ENCODE measurements around the gene INSC.
A peak's percentile ranks its signal among the peaks of the same experiment; 100 is the strongest.

INSC gene

GRCh38 chr11:15189641-15190365, 75.1 kb downstream of the INSC start:
- no peak for DNase-seq

- no peak for DNase-seq
Observed at GRCh38 chr11:15190611-15191010, 75.9 kb downstream of the INSC start.

- no peak for DNase-seq
Observed at GRCh38 chr11:15192005-15192556, 77.4 kb downstream of the INSC start.

GRCh38 chr11:15194671-15195415, 80.1 kb downstream of the INSC start:
- DNase-seq, result no peak

GRCh38 chr11:15195454-15196200, 80.9 kb downstream of the INSC start:
- DNase-seq, result no peak

- DNase-seq, result no peak
Observed at GRCh38 chr11:15196704-15197103, 82.0 kb downstream of the INSC start.

GRCh38 chr11:15197696-15198095, 83.0 kb downstream of the INSC start:
- no peak for DNase-seq

- no peak for DNase-seq
Observed at GRCh38 chr11:15198284-15198683, 83.6 kb downstream of the INSC start.

- DNase-seq, result no peak
Observed at GRCh38 chr11:15199693-15200092, 85.0 kb downstream of the INSC start.

- no peak for DNase-seq
Observed at GRCh38 chr11:15200696-15201095, 86.0 kb downstream of the INSC start.

- no peak for DNase-seq
Observed at GRCh38 chr11:15201586-15201985, 86.9 kb downstream of the INSC start.

GRCh38 chr11:15202626-15203025, 87.9 kb downstream of the INSC start:
- no peak for DNase-seq

- DNase-seq, result no peak
Observed at GRCh38 chr11:15204711-15205110, 90.0 kb downstream of the INSC start.

- DNase-seq, result no peak
Observed at GRCh38 chr11:15206791-15207190, 92.1 kb downstream of the INSC start.

GRCh38 chr11:15208378-15209222, 93.9 kb downstream of the INSC start:
- DNase-seq, result peak; percentile 51 to 87 (median 75)

GRCh38 chr11:15212876-15213275, 98.2 kb downstream of the INSC start:
- DNase-seq, result no peak

GRCh38 chr11:15213471-15214231, 98.9 kb downstream of the INSC start:
- peak in 2 of 3 experiments; percentile 23 to 65 for DNase-seq

- DNase-seq, result peak in 1 of 3 experiments; percentile 6
Observed at GRCh38 chr11:15215005-15215404, 100.3 kb downstream of the INSC start.

GRCh38 chr11:15216678-15217077, 102.0 kb downstream of the INSC start:
- DNase-seq, result no peak

- DNase-seq, result peak in 1 of 3 experiments; percentile 19
Observed at GRCh38 chr11:15217416-15217815, 102.7 kb downstream of the INSC start.

GRCh38 chr11:15222777-15223176, 108.1 kb downstream of the INSC start:
- DNase-seq, result peak in 1 of 3 experiments; percentile 80
